Stimulated activated CD4-positive, alpha-beta T cell treated with anti-CD3 and anti-CD28 coated beads, Interleukin-2, amount 100 ng/mL, for 48 hours (primary cell): ENCODE results near the gene GSTT2B.
"Not testable (repeated sequence)": the region's sequence is repeated elsewhere in the genome, so short reads cannot be mapped to it uniquely, and the experiment has no call there.

Experiments used
- DNase-seq, 2 donors: peaks; one replicate each; pipeline ENCODE4 v3.0.0-alpha.2; 2020

GSTT2B gene, protein sequence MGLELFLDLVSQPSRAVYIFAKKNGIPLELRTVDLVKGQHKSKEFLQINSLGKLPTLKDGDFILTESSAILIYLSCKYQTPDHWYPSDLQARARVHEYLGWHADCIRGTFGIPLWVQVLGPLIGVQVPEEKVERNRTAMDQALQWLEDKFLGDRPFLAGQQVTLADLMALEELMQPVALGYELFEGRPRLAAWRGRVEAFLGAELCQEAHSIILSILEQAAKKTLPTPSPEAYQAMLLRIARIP

DNA sequence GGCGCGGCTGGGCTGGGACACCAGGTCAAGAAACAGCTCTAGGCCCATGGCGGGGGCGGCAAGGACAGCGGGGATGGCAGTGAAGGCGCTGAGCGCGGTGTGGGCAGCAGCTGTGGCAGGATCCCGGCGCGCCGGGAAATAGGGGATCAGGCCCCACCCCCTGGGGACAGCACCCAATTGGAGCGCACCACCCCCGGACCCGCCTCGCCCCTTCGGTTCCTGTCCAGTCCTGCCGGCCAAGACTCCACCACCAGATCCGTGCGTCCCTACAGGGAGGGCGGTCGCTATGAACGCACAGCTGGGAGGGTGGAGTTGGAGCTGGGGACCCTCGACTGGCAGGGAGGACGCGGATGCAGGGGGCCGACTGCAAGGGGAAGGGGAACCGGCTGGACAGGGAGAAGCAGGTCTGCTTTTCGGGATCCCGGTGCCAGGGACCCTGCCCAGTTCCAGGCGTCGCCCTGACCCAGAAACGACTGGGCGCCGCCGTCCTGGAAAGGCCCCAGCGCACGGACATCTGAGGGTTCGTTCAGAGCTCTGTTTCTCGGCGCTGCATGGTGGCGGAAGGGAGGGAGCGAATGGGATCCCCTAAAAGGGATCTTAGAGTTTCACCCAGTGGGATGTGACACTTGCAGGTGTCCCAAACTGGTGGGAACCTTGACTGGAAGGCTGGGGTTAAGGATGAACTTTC lies at the start of gene GSTT2B:
Gene GSTT2B (minus strand): TSS at position 112 of the 688 bp plus-strand sequence. CDS start 64 bp downstream, at position 48.
- not testable (repeated sequence) for DNase-seq

DNA sequence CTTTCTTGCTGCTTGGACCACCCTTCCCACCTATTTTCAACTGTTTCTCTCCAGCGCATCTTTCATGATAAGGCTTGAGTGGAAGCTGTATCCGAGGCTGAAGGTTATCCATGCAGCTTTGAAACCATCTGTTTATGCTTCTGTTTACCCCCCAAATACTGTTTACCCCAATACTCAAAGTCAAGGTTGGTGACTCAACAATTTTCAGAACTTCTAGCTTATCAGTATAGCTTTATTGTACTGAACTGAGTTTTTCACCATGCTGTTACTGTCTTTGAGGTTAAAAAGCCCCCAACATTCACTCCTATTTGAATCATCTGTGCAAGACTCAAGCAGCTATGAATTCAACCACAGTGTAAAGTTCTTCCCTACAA lies 49.0 kb upstream of the GSTT2B start:
- DNase-seq, result no peak

DNA sequence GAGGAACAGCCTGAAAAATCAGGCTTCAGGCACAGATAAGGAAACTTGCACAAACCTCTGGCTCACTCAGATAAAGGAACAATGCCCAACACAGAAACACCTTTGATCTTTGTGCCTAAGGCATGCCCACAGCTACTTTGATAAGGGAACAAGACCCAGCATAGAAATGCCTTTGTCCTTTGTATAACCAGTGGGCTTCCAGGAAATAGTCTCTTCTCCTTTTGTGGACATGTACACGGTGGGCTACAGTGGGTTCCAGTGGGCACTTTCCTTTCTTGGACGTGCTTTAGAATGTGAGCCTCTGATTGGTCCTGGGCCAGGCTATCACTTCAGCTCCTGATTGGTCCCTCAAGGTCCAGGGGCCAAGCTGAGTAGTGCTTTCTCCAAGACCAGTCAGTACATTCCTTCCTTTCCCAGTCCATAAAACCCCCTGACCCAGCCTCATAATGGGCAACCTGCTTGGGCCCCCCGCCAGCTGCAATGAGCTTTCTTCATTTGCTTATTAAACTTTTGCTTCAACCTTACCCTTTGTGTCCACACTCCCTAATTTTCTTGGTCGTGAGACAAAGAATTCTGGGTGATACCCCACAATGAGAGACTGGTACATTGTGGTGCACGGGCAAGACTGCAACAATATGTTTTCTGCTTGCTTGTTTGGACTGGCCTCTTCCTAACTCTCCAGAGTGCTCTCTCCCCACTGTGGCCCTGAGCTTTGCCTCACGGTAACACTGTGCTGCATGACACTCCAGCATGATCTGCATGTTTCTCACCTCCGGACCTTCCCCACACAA lies 48.4 kb upstream of the GSTT2B start:
- no peak for DNase-seq

DNA sequence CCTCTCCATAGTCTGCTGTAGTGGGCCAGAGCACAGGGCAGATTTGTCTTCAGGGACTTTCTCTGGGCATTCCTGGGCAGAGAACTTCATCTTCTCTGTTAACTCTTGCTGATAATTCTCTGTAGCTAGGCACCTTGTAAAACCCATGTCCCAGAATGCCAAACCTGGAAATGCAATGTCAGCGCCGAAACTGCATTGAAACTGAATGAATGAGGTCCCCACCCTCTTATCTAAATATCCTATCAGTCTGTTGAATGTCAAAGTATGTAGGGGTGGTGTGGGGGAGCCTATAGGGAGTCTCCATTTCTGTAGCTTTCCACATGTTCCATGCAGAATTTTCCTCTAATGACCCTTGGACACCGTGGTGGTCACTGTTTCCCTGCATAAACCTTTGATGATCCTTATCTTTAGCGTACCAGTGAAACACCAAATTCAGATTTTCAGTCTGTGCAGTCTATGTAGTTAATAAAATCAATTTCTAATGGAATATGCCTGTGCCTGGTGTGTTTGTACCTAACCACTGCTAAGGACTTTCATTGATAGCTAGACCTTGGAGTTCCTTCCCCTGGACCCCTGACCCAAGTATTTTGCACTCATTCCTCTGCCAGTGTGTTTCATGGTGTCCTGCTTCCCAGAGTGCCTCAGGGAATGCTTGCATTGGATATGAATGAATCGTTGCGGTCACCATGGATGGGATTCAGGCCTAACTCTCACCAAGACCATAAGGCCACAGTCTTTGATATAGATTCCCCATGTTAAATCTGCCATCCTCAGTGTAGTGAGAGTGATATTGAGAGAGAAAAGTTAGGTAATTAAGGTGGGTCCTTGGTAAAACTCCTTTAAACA lies 47.6 kb upstream of the GSTT2B start:
- no peak for DNase-seq

DNA sequence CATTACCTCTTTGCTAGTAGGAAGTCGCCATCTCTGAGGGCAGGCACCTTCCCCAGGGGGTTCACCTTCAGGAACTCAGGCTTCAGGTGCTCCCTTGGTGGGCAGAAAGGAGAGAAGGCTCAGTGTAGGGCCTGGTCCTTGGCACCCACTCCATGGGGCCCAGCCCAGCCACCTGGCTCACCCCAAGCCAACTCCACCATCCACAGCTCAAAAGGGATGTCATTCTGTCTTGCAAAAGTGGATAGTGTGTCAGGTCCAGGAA lies 47.0 kb upstream of the GSTT2B start:
- DNase-seq, result no peak

DNA sequence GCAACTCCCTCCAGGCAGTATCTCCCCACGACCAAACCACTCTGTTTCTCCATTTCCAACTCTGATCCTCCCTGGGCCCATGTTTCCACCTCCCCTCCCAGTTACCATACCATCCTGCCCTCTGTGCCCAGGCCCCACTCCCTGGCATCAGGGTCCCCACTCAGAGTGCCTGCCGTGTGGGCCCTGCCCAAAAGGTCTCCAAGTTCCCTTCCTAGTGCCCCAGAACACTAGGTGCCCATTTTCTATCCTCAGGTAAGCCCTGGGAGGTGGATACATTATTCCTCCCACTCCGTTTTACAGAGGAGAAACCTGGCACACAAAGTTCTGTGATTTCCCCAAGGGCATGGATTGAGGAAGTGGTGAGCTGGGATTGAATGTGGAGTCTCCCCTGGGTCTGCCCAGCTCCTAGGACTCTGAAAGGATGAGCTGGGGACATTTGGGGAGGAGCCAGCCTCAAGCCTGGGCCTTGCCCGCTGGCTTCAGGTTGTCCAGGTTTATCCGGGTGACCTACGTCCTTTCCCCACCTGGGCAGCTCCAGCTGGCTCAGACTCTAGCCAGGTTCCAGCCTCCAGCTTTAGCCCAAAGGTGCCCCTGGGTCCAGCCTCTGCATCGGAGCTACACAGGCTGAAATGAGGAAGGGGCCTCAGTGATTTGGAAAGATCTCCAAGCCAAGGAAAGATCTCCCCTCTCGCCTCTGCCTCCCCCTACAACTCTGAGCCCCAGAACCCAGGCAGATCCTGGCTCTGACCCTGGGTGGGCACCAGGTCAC lies 46.4 kb upstream of the GSTT2B start:
- DNase-seq, result no peak

DNA sequence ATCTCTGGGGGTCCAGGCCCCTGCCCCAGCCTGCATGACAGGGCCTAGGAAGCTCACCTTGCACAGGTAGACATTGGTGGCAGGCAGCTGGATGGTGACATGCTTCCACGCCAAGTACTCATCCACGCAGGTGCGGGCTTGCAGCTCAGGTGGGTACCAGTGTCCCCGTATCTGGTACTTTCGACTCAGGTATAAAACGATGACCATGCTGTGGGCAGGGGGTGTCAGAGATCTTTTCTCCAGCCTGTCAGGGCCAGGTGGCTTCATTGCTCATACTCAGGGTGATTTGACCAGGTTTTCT lies 45.9 kb upstream of the GSTT2B start:
- DNase-seq, result no peak

DNA sequence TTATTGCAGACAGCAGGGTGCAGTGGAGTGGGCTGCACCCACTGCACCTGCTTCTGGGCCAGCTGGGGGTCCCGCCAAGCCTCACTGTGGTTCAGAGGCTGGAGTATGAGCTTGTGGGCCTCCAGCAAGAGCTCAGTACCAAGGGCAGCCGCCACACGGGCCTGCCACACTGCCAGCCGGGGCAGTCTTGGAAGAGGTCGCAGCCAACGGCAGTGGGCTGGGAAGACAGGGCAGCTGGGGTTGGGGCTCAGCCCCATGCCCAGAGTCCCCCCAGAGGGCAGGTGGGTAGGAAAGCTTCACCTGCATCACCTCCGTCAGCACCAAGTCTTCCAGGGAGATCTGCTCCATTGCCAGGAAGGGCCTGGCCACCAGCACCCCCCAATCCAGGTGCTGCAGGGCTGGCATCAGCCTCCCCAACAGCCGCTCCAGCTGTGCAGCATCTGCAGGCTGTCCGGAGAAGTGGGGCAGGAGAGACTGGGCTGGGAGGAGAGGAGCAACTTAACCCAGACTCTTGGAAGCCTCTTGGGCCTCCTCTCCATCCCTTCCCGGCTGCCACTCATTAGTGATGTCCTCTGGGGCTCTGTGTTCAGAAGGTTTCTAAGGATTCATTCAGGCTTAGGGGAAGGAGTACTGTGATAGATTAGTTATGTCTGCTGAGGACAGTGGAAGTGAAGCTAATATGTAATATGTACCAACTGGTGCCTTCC lies 45.4 kb upstream of the GSTT2B start:
- DNase-seq, result no peak

DNA sequence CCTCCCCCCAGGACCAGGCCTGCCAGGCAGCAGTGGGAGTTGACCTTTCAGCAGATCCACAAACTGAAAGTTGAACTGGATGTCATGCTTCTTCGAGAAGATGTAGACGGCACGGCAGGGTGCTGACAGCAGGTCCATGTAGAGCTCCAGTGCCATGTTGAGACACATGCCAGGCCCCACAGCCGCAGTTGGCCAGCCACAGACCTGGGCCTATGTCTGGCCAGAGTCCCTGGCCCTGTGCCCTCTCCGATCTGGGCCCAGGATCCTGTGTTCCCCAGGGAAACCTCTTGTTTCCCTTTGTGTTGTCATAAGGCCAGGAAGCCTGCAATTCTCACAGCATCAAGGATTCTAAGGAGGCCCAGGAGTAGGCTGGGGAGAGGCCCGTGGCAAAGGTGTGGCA lies 44.2 kb upstream of the GSTT2B start, which contains the start of gene GSTT4:
Gene GSTT4 (minus strand): TSS at position 253 of the 400 bp plus-strand sequence. CDS start 97 bp downstream, at position 156.
- no peak for DNase-seq

DNA sequence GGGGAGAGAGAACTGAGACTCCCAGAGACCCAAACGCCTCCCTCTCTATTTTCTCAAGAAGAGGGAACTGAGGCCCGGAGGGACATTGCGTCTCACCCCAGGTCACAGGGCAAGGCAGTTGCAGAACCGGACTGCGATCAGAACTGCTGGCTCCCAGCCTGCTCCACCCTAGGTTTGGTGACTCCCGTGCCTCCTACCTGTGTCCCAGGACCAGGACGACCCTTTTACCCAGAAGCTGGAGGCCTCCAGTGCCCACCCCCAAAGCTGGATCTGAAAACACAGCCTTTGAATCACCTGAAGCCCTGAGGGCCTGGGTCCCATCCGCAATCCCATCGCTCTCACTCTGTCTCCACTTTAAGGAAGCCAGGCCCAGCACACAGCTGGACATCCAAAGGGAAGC lies 42.9 kb upstream of the GSTT2B start:
- no peak for DNase-seq

DNA sequence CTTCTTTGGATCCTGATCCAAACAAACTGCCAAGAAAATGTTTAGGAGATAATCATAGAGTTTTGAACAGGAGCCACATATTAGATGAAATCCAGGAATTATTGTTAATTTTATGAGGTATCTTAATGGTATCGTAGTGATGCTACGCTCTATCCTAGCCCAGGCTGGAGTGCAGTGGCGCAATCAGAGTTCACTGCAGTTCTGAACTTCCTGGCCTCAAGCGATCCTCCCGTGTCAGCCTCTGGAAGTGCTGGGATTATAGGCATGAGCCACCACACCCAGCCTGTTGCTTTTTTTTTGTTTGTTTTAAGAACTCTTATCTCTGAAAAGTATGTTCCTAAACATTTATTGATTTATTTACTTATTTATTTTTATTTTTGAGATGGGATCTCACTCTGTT lies 41.9 kb upstream of the GSTT2B start:
- DNase-seq, result no peak

DNA sequence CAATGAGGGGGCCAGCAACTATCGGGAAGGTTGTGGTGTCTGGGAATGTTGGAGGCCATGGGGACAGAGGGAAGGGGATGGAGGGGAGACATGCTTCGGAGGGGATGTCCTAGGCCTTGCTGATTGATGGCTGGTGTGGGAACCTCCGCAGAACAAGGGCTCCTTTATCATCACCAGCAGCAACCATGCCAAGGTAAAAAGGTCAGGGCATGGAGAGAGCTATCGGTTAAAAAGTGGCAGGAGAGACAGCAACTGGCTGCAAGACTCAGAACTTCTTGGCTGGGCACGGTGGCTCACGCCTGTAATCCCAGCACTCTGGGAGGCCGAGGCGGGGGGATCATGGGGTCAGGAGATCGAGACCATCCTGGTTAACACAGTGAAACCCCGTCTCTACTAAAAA lies 41.3 kb upstream of the GSTT2B start:
- DNase-seq, result no peak

DNA sequence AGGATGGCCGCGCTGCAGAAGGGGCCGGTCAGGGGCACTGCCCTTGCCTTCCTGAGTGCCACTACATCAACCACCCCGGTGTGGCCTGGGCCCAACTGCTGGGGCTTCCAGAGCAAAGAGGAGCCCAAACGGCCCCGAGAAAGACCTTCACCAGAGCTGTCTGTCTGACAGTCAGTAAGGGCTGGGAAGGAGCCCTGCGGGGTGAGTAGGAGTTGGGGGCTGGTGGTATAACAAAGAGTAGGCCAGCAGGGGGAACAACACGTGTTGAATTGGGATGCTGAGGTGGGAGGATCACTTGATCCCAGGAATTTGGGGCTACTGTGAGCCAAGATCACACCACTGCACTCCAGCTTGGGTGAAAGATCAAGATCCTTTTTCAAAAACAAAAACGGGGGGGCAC lies 40.3 kb upstream of the GSTT2B start:
- DNase-seq, result no peak

DNA sequence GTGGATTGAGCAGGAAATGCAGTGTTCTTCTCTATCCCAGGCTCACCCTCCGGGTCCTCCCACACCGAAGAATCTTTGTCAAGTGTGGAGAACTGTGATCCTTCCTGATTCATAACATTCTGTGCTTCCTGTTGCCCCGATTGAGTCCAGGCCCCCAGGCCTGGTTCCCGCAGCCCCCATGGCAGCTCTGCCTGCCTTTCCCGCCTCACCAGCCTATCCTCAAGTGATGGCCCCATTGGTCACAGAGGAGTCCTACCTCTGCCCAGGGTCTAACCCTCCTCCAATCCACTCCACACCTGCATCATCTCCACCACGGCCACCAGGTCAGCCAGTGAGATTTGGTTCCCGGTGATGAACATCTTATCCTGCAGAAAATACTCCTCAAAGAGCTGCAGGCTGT lies 38.8 kb upstream of the GSTT2B start:
- DNase-seq, result not testable (repeated sequence)

DNA sequence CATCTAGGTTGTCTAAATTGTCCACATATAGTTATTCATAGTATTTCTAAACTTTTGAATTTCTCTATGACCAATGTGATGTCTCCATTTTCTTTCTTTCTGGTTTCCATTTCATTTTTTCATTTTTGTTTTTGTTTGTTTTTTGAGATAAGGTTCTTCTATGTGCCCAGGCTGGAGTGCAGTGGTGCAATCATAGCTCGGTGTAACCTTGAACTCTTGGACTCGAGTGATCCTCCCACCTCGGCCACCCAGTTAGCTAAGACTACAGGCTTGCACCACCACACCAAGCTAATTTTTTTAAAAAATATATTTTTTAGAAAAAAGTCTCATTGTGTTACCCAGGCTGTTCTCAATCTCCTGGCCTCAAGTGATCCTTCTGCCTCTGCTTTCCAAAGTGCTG lies 36.1 kb upstream of the GSTT2B start:
- DNase-seq, result no peak

DNA sequence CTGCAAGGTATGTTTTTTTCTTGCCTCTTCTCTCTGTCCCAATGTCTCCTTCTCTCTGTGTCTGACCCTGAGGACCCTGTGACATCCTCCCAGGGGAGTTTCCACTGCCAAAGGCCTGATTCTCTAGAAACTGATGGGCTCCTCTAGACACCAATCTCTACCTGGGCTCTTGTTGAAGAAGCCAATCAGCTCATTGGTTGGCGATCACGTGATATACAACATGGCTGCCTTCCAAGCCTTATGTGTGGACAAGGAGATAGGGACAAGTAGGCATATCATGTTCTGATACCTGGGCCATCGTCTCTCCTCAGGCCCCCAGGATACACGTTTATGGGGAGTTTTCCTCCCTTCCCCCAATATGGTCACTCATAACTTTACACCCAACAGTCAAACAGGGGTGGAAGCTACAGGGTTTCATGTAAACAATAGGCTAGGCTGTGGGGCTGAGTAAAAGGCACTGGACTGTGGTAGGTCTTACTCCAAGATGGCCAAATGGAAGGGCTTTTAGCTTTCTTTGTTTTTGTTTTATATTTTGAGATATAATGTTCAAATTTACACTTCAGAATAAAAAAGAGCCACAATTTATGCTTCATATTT lies 32.7 kb upstream of the GSTT2B start:
- DNase-seq, result not testable (repeated sequence)

DNA sequence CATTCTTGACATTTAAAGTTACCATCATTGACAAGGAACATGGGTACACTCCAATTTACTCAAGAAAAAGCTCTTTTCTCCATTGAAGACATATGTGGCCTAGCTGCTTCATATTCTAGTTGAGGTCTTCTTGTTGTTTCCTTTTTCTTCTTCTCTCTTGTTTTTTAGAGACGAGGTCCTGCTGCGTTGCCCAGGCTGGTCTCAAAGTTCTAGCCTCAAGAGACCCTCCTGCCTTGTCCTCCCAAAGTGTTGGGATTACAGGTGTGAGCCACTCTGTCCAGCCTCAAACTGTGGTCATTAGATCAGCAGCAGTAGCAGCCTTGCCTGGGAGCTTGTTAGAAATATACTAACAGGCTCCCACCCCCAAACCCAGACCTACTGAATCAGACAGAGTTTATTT lies 32.1 kb upstream of the GSTT2B start:
- not testable (repeated sequence) for DNase-seq

DNA sequence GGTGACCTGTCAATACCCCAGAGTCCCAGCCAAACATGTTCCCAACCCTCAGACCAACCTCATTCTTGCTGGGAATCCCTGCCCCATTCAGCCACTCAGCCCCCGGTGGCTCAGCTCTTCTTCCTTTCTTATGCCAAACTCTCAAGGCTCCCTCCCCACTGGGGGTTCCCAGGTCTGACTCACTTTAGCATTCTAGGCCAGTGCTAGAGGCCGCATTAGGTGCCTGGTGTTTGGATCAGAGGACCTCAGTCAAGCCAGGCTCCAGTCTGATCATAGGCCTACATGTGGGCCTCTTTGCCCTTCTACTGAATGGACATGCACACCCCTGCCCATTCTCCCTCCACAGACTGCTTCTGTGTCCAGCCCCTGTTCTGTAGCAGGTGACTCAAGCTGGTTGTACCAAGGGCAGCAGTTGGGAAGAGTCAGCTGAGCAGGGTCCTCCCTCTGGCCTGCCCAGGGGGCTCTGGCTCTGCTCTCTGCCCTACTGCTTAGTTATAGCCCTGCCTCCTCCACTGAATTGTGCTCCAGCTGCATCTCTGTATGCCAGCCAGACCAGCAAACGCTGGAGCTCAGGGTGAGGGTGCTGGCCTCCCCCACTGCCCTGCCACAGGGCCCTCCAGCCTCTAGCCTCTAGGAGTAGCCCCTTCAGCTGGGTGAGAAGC lies 28.7 kb upstream of the GSTT2B start:
- DNase-seq, result not testable (repeated sequence)

DNA sequence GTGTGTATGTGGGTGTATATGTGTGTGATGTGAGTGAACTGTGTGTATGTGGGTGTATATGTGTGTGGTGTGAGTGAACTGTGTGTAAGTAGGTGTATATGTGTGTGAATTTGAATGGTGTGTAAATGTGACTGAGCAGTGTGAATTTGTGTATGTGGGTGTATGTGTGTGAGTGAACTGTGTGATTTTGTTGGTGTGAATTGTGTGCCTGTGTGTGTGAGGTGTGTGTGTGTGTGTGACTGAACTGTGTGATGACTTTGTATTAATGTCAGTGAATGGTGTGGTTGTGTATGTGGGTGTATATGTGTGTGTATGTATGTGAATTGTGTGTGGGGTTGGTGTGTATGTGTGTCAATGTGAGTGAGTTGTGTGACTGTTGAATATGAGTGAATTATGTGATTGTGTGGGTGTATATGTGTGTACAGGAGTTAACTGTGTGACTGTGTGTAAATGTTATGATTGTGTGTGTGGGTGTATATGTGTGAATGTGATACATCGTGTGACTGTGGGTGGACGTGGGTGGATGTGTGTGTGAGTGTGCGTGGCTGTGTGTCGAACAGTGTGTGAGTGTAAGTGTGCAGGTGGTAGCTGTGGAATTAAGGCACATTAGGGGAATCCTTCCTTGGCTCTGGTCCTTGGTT lies 25.7 kb upstream of the GSTT2B start:
- DNase-seq, result not testable (repeated sequence)

DNA sequence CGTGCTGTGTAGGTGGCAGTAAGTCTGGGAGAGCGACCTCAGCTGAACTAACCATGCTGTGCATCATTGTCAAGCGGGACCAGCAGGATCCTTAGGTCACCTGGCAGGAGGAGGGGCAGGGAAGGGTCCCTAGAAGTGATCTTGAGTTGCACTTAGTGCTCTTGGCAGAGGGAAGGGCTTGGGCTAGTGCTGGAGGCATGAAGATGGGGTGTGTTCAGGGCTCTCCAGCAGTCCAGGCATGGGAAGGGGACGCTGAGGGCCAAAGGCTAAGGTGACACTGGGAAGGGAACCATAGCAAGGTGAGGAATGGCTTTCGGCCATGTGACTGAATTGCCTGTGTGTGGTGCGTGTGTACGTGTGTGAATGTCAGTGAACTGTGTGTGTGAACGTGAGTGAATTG lies 25.1 kb upstream of the GSTT2B start:
- not testable (repeated sequence) for DNase-seq
